ENCODE results near the gene PCDH7. TPM values are rescaled to one million over a fixed set of nuclear protein-coding genes. Genes with fewer than 3 reads are reported as not detected.

The PCDH7 gene
- total RNA-seq, 2 donors from 2014 or later: 4.7 to 18.0 TPM

DNA sequence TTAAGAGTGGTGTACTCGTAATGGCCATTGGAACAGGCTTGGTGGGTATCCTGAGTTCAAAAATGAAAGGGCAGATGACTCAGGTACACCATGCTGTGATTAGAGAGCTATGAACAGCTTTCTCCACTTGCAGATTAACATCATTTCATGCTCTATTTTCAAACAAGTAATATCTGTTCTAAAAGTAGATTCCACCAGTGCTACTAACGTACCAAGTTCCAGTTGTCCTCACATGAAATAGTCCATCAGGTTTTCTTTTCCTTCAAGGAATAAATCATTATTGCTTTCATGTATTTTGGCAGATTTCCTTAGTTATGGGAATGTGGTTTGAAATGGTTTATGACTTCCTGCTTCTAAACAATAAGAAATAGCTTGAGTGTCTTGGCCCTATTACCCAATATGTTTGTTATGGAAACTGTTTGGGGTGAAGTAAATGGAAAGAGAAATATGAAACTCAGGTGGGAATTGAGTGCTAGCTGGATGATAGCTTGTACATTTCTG, 49.9 kb downstream of the PCDH7 start:
- Histone ChIP-seq H3K4me3 (no peak overlapping the region), H3K9ac (ENCODE audit: low read depth in 2 of 2, low read length in 2 of 2) (no peak overlapping the region), H3K9me3 (no peaks in the 10 kb centered on the region), H3K27ac (no peak overlapping the region), H3K36me3 (no peaks in the 10 kb centered on the region), H3K27me3 (no peaks in the 10 kb centered on the region), H3K4me1 (no peaks in the 10 kb centered on the region)
- DNase-seq: no peak
- intact Hi-C loops (cut with DNase I): no loop called here
- TF ChIP-seq, protein P1, sequence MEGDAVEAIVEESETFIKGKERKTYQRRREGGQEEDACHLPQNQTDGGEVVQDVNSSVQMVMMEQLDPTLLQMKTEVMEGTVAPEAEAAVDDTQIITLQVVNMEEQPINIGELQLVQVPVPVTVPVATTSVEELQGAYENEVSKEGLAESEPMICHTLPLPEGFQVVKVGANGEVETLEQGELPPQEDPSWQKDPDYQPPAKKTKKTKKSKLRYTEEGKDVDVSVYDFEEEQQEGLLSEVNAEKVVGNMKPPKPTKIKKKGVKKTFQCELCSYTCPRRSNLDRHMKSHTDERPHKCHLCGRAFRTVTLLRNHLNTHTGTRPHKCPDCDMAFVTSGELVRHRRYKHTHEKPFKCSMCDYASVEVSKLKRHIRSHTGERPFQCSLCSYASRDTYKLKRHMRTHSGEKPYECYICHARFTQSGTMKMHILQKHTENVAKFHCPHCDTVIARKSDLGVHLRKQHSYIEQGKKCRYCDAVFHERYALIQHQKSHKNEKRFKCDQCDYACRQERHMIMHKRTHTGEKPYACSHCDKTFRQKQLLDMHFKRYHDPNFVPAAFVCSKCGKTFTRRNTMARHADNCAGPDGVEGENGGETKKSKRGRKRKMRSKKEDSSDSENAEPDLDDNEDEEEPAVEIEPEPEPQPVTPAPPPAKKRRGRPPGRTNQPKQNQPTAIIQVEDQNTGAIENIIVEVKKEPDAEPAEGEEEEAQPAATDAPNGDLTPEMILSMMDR (IDR thresholded peaks at IDR 0.05): no peak

DNA sequence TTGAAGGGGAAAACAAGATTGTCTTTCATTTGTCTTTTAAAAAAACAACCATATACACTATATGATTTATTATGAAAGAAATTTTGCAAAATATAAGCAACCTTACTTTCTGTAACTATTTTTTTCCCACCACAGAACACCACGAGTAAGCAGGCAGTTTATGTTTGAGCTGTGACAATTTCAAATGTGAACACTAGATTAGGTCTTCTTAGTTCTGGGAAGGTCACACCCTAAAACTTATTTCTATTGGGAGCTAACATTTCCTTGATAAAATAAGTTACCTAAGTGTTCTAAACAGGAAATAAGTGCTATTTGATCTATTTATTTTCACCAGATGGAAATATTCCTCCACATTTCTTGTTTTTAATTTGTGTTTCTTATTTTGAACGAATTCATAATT, 50.6 kb downstream of the PCDH7 start:
- Histone ChIP-seq H3K4me3 (no peak overlapping the region), H3K9ac (ENCODE audit: low read depth in 2 of 2, low read length in 2 of 2) (no peak overlapping the region), H3K4me1 (no peaks in the 10 kb centered on the region), H3K9me3 (no peaks in the 10 kb centered on the region), H3K36me3 (no peaks in the 10 kb centered on the region), H3K27me3 (no peaks in the 10 kb centered on the region), H3K27ac (no peak overlapping the region)
- TF ChIP-seq, protein P1 (IDR thresholded peaks at IDR 0.05): no peak
- intact Hi-C loops (cut with DNase I): no loop called here
- no peak for DNase-seq

DNA sequence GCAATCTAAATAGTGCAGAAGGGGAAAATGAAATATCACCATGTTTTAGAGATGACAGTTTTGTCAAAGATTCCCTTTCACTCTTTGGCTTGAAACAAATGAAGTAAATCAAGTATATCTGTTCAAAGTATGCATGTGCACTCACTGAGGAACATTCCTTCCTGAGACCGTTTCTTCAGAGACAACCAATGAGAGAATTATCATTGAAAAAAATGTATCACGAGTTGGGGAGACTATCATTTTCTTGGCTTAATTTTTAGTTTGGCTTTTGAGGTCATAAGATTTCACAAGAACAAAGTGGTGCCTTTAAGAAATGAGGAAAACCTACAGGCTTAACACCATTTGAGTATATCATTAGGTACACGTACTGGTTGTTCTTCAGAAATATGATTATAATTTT, 56.3 kb downstream of the PCDH7 start:
- H3K4me1 ChIP-seq: no peaks in the 10 kb centered on the region
- H3K9ac ChIP-seq (ENCODE audit: low read depth in 2 of 2, low read length in 2 of 2): no peak overlapping the region
- H3K36me3 ChIP-seq: no peaks in the 10 kb centered on the region
- H3K4me3 ChIP-seq: no peak overlapping the region
- no peaks in the 10 kb centered on the region for H3K9me3 ChIP-seq
- H3K27ac ChIP-seq: no peak overlapping the region
- TF ChIP-seq, protein P1 (IDR thresholded peaks at IDR 0.05): no peak
- no peaks in the 10 kb centered on the region for H3K27me3 ChIP-seq
- intact Hi-C loops (cut with DNase I): no loop called here
- DNase-seq: no peak

DNA sequence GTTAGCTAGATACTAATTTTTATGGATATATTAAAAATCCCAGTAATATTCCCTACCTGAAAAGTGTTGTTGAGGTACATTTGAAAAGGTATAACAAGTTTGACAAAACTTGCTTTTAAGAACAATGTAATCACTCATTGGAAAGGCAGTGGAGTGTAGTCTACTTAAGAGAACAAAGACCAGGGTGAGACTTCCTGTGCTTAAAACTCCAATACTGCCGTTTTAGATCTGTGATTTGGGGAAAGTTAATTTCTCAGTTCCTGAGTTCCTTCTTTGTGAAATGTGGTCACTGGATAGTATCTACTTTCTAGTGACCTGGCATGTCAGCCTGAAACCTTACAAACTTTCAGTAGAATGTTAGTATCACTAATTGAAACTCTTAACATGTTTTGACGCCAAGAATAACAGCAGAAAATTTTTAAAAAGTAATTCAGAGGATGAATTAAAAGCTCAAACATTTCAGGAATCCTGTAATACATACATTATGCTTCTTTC, 56.8 kb downstream of the PCDH7 start:
- no peak overlapping the region for H3K27ac ChIP-seq
- H3K9ac ChIP-seq (ENCODE audit: low read depth in 2 of 2, low read length in 2 of 2): no peak overlapping the region
- no peak for DNase-seq
- intact Hi-C loops (cut with DNase I): no loop called here
- no peak overlapping the region for H3K4me3 ChIP-seq
- no peaks in the 10 kb centered on the region for H3K27me3 ChIP-seq
- H3K9me3 ChIP-seq: no peaks in the 10 kb centered on the region
- H3K36me3 ChIP-seq: no peaks in the 10 kb centered on the region
- TF ChIP-seq, protein P1 (IDR thresholded peaks at IDR 0.05): no peak
- no peaks in the 10 kb centered on the region for H3K4me1 ChIP-seq
